AG09309 (cell line): ENCODE measurements around the gene OR2A7.
"Not testable (repeated sequence)": the region's sequence is repeated elsewhere in the genome, so short reads cannot be mapped to it uniquely, and the experiment has no call there.

Experiments used
- DNase-seq: peaks from one replicate; pipeline ENCODE4 v3.0.0-alpha.2; 2010; ENCODE audit warnings: low read depth
- H3K4me3 ChIP-seq: 2 replicates; pipeline ENCODE4 v1.5.1; 2011; ENCODE audit warnings: mild to moderate bottlenecking, low read depth, low read length, moderate library complexity; ENCODE audit not compliant: control insufficient read depth

The OR2A7 gene

DNA sequence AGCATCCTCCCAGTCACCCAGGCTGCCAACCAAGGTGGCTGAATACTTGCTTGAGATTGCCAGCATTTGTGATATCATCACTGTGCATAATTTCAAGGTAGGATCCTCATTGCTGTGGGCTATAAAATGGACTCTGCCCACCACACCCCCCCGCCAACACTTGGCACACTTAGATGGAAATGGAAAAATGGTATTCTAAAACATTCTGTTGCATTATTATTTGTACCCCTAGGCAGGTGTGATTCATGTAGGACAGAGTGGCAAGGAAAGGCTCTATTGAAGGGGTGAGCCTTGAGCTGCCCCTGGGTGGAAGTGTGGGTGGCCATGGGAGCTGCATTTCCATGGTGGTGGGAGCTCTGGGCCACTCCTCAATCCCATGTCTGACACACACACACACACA is 46.0 kb downstream of the OR2A7 start:
- not testable (repeated sequence) for DNase-seq, H3K4me3 ChIP-seq

DNA sequence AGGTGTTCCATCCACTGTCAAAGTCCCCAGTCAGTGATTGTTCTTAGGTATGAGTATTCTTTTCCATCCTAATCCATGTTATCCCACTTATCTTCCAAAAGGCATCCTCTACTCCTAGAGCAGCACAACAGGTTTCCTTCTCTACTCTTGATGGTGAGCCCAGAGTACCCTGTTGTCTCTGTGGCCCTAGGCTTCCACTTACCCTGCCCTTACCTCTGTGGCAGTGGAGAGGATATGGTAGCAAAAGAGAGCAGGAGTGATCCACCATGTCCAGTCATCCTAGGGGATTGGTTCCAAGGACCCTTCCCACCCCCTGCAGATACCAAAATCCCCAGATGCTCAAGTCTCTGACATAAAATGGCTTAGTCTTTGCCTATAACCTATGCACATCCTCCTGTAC is 47.4 kb downstream of the OR2A7 start:
- not testable (repeated sequence) for DNase-seq, H3K4me3 ChIP-seq
